NB4 (cell line): ENCODE data around the gene HTR3A.

Source experiments
- DNase-seq: peaks from one replicate; pipeline ENCODE4 v3.0.0; 2010; ENCODE audit warnings: low read depth
- H3K4me3 ChIP-seq: one replicate; pipeline ENCODE4 v1.5.1; 2011; ENCODE audit warnings: mild to moderate bottlenecking, low read depth, low read length, moderate library complexity
- MAX ChIP-seq: IDR thresholded peaks from 2 replicates; pipeline ENCODE4 v1.6.1; 2011; ENCODE audit warnings: low read depth, low read length
- MYC ChIP-seq: IDR thresholded peaks from 2 replicates; pipeline ENCODE4 v1.6.1; 2011; ENCODE audit warnings: low read depth, low read length
- POLR2A ChIP-seq: IDR thresholded peaks from 2 replicates; pipeline ENCODE4 v1.6.1; 2011; ENCODE audit warnings: mild to moderate bottlenecking; ENCODE audit not compliant: insufficient read length; ENCODE audit errors: extremely low read depth
- TF ChIP-seq, protein P1 (sequence below): IDR thresholded peaks from one replicate; pipeline ENCODE4 v1.5.1; 2012; ENCODE audit warnings: low read depth, low read length

Gene HTR3A

GRCh38 chr11:113980785-113981184, 5.9 kb downstream of the HTR3A start:
- TF ChIP-seq POLR2A (no peak), MYC (no peak)
- TF ChIP-seq, protein P1, sequence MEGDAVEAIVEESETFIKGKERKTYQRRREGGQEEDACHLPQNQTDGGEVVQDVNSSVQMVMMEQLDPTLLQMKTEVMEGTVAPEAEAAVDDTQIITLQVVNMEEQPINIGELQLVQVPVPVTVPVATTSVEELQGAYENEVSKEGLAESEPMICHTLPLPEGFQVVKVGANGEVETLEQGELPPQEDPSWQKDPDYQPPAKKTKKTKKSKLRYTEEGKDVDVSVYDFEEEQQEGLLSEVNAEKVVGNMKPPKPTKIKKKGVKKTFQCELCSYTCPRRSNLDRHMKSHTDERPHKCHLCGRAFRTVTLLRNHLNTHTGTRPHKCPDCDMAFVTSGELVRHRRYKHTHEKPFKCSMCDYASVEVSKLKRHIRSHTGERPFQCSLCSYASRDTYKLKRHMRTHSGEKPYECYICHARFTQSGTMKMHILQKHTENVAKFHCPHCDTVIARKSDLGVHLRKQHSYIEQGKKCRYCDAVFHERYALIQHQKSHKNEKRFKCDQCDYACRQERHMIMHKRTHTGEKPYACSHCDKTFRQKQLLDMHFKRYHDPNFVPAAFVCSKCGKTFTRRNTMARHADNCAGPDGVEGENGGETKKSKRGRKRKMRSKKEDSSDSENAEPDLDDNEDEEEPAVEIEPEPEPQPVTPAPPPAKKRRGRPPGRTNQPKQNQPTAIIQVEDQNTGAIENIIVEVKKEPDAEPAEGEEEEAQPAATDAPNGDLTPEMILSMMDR = no peak
- DNase-seq = no peak
- H3K4me3 ChIP-seq = no peak overlapping the region

DNA sequence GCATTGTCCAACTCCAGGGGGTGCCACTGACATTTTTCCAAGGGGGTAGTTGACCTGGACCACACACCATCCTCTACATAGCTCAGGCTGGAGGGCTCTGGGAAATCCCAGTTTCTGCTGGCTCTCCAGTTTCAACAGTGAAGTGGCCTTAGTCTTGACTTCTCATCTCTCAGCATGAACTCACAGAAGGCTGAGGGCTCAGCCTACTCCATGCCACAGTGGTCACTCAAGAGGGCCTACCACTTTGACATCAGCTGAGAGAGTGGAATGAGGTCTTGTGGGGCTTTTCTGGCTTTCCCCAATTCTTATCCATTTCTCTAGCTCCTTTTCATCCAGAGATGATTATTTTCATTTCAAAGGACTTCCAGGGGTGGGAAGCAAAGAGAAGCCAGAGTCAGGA, 7.4 kb downstream of the HTR3A start:
- TF ChIP-seq, protein P1 = no peak
- TF ChIP-seq MYC (no peak), POLR2A (no peak), MAX (no peak)
- DNase-seq = no peak
- H3K4me3 ChIP-seq = no peak overlapping the region

DNA sequence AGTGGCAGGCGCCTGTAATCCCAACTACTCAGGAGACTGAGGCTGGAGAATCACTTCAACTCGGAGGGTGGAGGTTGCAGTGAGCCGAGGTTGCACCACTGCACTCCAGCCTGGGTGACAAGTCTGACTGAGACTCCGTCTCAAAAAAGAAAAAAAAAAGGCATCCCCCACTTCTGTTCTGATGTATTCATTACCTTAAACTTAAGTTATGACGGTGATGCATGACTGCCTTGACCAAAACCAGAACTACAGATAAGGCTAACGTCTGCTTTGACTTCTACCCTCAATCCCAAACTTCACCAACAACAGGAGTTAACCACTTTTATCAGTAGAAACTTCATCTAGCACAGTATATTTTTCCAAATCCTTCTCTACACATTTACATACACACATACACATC, 9.9 kb downstream of the HTR3A start:
- H3K4me3 ChIP-seq = no peak overlapping the region
- TF ChIP-seq, protein P1 = no peak
- TF ChIP-seq POLR2A (no peak), MAX (no peak), MYC (no peak)
- DNase-seq = no peak

GRCh38 chr11:113985906-113986305, 11.0 kb downstream of the HTR3A start:
- no peak for DNase-seq
- no peak overlapping the region for H3K4me3 ChIP-seq
- TF ChIP-seq MYC (no peak), MAX (no peak), POLR2A (no peak)
- TF ChIP-seq, protein P1 = no peak

DNA sequence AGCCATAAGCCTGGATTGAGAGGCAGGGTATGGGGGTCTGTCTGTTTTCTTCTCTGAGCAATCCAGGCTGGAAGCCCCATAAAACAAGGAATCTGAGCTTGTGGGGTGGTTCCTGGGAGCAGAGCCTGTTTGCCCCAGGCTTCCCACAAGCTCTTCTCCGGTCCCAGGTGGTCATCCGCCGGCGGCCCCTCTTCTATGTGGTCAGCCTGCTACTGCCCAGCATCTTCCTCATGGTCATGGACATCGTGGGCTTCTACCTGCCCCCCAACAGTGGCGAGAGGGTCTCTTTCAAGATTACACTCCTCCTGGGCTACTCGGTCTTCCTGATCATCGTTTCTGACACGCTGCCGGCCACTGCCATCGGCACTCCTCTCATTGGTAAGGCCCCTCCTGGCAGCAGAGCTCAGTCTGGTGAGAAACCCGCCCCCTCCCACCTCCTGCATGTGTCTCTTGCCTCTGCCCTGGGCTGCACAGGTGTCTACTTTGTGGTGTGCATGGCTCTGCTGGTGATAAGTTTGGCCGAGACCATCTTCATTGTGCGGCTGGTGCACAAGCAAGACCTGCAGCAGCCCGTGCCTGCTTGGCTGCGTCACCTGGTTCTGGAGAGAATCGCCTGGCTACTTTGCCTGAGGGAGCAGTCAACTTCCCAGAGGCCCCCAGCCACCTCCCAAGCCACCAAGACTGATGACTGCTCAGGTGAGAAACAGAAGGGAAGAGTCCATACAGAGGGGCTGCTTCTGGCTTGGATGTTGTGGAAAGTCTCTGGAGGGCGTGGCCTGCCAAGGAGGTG, 11.6 kb downstream of the HTR3A start:
- no peak overlapping the region for H3K4me3 ChIP-seq
- no peak for DNase-seq
- no peak for TF ChIP-seq MYC
- no peak for TF ChIP-seq MAX

GRCh38 chr11:113989381-113989780, 14.5 kb downstream of the HTR3A start:
- TF ChIP-seq, protein P1 = no peak
- TF ChIP-seq MAX = no peak
- no peak for TF ChIP-seq POLR2A
- no peak for TF ChIP-seq MYC
- no peak for DNase-seq
- H3K4me3 ChIP-seq = no peak overlapping the region
